Activated effector memory CD4-positive, alpha-beta T cell treated with anti-CD3 and anti-CD28 coated beads, Interleukin-2, amount 50 U/mL, for 16 hours (primary cell): ENCODE results near the gene TUB.

Source experiments
- DNase-seq: peaks from one replicate; pipeline ENCODE4 v3.0.0-alpha.2; 2020

The TUB gene

DNA sequence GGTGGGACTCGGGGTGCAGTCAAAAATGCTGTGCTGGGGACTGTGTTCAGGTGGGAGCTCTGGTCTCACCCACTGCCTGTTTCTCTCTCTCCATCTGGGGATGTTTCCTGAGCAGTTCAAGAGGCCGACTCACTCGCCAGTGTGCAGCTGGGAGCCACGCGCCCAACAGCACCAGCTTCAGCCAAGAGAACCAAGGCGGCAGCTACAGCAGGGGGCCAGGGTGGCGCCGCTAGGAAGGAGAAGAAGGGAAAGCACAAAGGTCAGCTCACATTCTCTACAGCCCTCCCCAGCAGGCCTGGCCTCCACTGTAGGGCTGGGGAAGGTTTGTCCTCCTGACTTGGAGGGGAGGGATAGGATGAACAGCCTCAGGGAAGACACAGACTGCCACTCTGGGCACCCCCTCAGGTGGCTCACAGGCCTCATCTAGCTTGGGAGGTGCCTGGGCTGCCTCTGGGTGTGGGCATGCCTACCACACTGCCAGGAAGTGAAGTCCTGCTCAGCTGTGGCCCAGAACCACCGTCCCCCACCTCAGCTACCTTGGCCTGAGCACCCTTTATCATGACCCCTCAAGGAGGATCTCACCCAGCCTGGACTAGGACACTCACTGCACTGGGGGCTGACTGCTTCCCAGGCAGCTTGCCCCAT lies 13.0 kb downstream of the TUB start:
- peak; percentile 45 for DNase-seq

GRCh38 chr11:8094656-8095055 lies 13.6 kb downstream of the TUB start:
- peak; percentile 38 for DNase-seq

DNA sequence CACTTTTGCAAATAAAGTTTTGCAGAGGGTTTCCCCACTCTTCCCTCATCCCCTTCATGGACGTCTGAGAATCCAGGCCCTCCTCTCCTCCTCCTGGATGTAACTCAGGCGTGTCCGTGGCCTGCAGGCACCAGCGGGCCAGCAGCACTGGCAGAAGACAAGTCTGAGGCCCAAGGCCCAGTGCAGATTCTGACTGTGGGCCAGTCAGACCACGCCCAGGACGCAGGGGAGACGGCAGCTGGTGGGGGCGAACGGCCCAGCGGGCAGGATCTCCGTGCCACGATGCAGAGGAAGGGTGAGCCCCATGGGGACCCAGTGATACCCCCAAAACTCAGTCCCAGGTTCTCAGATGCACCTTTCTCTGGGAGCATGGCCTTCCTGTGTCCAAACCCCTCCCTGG lies 14.4 kb downstream of the TUB start:
- peak; percentile 19 for DNase-seq

DNA sequence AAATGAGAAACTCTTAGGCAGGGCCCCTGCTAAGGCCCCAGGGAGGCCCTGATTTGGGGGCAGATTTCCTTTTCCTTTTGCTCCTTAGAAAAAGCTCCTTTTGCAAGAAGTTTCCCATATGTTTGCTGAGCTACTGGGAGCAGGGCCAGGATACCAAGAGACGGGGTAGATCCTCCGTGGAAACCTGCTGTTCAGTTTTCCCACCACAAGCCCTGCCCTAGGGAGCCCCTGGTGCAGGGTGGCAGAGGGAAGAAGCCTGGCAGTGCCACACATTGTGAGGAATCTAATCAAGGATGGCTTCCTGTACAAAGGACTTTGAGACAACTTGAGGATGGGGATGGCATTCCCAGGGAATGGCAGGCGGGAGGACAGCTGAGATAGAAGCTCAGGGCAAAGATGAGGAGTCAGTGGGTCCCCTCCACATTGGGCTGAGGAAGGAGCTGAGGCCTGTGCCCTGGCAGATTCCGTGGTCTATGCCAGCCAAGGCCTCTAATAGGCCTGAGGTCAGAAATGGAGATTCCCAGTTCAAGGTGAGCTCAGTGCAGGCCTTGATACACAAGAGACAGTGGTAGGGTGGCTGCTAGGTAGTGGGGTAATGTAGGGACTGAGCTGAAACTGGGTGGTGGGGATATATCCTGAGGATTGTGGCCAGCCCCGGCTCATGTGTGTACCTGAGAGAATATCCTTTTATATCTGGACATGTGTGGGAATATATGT lies 15.0 kb downstream of the TUB start:
- peak; percentile 39 for DNase-seq

GRCh38 chr11:8096575-8096974 lies 15.6 kb downstream of the TUB start:
- DNase-seq = no peak

DNA sequence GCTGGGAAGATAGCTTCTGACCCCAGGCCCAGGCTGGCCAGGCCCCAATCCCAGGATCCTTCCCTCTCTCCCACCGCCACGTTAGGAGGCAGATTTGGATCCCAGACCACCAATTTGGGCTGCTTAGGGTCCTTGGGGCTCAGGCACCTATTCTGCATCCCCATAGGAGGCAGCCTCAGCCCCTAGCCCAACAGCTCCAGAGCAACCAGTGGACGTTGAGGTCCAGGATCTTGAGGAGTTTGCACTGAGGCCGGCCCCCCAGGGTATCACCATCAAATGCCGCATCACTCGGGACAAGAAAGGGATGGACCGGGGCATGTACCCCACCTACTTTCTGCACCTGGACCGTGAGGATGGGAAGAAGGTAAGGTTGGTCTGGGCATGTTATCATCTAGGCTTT lies 16.1 kb downstream of the TUB start:
- peak; percentile 54 for DNase-seq

DNA sequence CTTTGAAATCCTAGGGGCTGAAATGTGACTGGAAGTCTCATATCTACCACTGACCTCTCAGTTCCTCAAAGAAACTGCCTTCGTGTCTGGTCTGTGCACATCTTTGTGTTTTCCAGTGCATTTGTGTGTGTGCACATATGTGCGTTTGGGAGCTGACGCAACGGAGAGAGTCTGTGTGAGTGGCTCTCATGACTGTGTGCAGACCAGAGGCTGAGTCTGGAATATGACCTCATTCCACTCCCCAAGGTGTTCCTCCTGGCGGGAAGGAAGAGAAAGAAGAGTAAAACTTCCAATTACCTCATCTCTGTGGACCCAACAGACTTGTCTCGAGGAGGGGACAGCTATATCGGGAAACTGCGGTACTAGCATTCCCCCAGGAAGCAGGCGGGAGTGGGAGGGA lies 16.5 kb downstream of the TUB start:
- peak; percentile 41 for DNase-seq

DNA sequence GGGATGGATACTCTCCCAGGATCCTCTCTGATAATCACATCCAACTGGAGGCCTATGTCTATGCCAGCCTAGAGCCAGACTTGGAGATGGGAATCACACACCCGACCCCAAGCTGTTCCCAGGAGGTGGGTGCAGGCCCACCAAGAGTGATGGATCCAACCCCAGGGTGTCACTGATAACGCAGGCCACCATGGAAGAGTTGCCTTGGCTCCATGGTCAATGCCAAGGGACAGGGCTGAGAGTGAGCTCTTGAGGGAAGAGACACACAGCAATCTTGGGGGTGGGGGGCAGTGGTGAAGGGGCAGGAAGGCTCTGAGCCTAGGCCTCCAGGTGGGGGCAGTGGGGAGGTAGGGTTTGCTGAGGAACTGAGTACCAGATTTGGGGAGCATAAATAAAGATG lies 16.9 kb downstream of the TUB start:
- DNase-seq = peak; percentile 38

- peak; percentile 55 for DNase-seq
Observed at GRCh38 chr11:8098361-8098760, 17.4 kb downstream of the TUB start.

- DNase-seq = peak; percentile 31
Observed at GRCh38 chr11:8098879-8099278, 17.9 kb downstream of the TUB start.

DNA sequence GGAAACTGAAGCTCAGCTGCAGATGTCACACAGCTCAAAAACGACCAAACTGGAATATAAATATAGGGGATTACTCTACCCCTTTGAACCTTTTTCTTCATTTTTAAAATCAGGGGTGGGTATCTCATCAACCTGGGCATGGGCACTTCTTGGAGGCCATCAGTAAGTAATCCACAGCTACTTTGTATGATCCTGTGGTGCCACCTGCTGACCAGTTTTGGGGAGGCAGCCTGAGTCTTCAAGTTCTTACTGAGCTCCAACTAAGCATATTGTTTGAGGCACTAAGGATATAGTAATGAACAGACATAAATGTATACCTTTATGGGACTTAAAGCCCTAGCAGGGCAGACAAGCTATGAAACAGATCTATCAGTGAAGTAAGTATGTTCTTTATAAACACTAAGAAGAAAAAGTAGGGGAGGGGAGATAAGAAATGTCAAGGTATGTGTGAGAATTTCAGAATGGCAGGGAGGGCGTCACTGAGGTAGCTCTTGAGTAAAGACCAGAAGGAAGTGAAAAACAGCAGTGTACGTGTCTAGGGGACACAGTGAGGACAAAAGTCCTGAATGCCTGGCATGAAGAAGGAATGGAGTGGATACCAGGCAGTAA lies 18.4 kb downstream of the TUB start:
- peak; percentile 90 for DNase-seq

- DNase-seq = peak; percentile 47
Observed at GRCh38 chr11:8100158-8100557, 19.1 kb downstream of the TUB start.

GRCh38 chr11:8100605-8101004 lies 19.6 kb downstream of the TUB start:
- DNase-seq = peak; percentile 52

GRCh38 chr11:8101421-8101820 lies 20.4 kb downstream of the TUB start:
- DNase-seq = peak; percentile 39

DNA sequence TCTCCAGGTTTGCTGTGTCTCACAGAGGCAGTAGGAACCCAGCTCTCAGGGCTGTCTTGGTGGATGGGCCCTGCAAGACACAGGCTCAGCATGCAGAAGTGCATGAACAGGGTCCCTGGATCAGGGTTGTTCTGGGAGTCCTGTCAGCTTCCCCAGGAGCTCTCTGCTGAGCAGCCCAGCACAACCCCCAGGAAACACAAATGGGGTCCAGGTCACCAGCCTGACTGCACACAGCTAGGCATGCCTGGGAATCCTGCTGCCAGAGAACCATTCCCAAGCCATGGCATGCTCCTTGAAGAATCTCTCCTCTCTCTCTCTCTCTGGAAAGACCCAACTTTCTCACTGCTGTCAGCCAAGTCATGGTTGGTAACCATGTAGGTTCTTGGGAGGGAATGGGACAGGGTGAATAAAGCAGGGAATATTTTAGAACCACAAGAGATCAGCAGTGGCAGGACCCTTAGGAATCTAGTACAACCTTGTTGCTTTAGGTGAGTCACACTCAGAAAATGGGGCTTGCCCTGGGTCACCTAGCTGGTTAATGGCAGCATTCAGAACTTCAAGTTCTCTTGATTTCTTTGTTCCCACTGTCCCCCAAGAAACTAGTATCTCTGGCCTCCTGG lies 21.4 kb downstream of the TUB start:
- DNase-seq = peak; percentile 45

- peak; percentile 14 for DNase-seq
Observed at GRCh38 chr11:8102965-8103364, 22.0 kb downstream of the TUB start.

DNA sequence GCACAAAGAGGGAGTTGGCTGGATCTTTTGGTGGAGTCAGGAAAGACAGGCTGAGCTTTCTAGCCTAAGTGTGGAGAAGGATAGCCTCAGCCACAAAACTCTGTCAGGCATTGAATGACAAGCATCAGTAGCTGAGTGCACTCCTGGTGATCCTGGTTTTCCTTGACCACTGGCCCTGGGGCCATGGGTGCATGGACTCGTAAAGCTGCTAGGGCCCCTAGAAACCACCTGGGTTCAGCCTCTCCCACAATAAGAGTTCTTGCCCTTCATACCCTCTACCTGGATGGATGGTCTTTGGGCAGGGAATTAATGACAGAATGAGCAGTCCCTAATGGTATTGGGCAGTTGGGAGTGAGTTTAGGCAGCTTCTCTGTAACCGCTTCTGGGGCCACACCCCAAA lies 22.9 kb downstream of the TUB start:
- DNase-seq = peak; percentile 31

DNA sequence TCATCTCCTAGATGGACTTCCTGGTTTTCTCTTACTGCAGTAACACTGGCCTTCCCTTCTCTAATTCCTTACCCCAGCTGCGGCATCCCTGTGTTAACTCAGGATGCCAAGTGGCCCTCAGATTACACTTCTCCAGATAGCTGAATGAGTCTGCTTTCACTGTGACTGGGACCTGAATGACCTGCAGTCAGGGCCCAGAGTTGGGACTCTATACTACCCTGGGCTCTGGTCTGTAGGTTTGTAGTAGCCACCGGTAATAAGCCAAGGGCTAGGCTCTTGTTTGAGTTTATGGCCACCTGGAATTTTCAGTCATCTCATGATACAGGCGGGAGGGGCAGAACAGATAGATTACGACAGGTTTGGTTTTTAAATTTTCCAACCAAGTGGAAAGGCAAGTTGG lies 24.1 kb downstream of the TUB start:
- DNase-seq = no peak

DNA sequence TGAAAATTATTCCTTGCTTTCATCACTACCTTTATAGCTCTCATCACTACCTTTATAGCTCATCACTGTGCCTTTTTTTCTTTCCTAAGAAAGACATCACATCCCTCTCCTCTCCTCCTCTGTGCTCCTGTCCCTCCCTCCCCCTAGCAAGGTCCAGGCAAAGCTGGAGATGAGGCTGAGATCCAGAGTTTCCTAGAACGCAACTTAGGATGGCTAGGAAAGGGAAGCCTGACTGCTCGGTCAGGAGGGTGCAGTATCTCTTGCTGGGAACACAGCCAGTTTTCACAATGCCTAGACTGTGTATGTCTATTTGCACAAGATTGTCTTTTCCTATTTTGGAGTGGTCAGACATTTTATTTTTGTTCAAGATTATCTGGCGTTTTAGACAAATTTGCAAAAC lies 24.7 kb downstream of the TUB start:
- no peak for DNase-seq

DNA sequence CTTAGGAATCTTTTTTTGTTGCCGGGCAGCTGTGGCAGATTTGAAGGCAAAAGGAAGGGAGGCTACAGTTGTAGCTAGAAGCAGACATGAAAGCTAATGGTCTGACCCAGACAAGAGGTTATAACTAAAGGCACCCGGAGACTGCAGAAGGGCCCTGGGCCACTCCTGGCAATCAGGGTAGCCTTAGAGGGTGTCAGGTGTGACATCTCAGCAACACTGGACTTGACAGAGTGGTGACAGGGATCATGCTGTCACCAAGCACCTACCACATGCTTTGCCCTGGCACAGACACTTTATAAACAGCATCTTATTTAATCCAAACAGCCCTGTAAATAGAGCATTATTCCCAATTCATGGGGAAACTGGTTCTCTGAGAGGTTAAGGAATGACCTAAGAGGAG lies 25.7 kb downstream of the TUB start:
- no peak for DNase-seq

GRCh38 chr11:8107642-8108041 lies 26.6 kb downstream of the TUB start:
- DNase-seq = no peak

DNA sequence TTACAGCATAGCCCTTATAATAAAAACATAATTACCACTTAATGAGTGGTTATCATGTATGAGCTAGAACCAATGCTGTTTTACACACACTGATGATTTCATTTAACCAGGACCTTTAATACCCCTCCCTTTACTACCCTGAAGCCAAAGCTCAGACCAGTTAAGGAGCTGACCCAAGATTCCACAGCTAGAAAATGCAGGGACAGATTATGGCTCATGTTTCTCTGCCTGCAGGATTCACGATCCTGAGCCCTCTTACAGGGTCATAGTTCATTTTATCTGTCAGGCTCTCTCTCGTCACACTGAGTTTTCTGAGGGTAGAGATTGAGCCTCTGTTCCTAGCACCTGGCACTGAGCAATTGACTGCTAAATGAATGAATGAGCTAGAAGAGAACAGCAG lies 27.4 kb downstream of the TUB start:
- DNase-seq = no peak

DNA sequence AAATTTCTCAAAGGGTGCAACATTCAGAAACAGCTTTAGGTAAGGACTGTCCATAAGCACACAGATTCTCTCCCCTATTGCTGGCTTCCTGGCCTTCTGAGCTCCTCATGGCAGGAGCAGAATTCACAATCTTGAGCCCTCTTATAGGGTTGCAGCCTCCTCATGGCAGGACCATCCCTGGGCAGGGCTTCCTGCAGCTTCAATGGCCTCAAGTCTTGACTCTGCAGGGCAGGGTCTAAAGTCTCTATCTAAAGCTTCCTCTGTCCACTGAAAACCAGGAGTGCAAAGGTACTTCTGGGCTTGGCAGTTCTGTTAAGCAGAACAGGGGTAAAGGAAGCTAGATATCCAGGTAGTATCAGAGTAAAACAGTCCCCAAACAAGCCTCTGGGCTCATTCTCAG lies 28.7 kb downstream of the TUB start:
- DNase-seq = no peak

- no peak for DNase-seq
Observed at GRCh38 chr11:8110396-8110795, 29.4 kb downstream of the TUB start.
